T-cell (primary cell): ENCODE measurements around the gene NTM. TPM values are rescaled to one million over a fixed set of nuclear protein-coding genes. Genes with fewer than 3 reads are reported as not detected.

ENCODE experiments used
- ATAC-seq, 4 experiments: fragments of 200-7000 bp in 3 of 4; fragments of 150-1000 bp in 1 of 4; cut with Tn5 transposase; replicated peaks in 1 of 4; 1 replicate in 3 of 4; 2 replicates in 1 of 4; pipeline ENCODE4 v1.10.0; 2021; ENCODE audit warnings: moderate library complexity in 3 of 4, mild to moderate bottlenecking in 2 of 4, moderate number of reproducible peaks in 1 of 4
- CTCF ChIA-PET, 2 donors: fragments of 300-600 bp; sonication (Branson Sonifier 250); formaldehyde crosslinking; loops; one replicate each; lab custom pipeline; 2022; ENCODE audit warnings: antibody characterized with exemption in 2 of 2; lab: Charles Lee
- POLR2A ChIA-PET, 2 donors: fragments of 300-600 bp; sonication (Branson Sonifier 250); formaldehyde crosslinking; loops; one replicate each; lab custom pipeline; 2022; ENCODE audit warnings: antibody characterized with exemption in 2 of 2; lab: Charles Lee
- DNase-seq, 35 experiments: peaks; one replicate each; pipeline versions ENCODE4 v3.0.0 to v3.0.0-alpha.2; 2013 to 2023
- H3K27ac ChIP-seq: one replicate; pipeline ENCODE4 v1.5.1; 2013; ENCODE audit warnings: low read length
- H3K27me3 ChIP-seq, 2 experiments: replicated peaks in 1 of 2; 1 replicate in 1 of 2; 2 replicates in 1 of 2; pipeline versions ENCODE4 v1.6.1 to v1.7.0; 2013; ENCODE audit warnings: low read length in 1 of 2, mixed read lengths in 1 of 2; ENCODE audit not compliant: control insufficient read depth in 2 of 2, insufficient read depth in 2 of 2; ENCODE audit errors: extremely low read depth in 1 of 2
- H3K36me3 ChIP-seq, 2 donors: 1 replicate in 1 of 2; 2 replicates in 1 of 2; pipeline versions ENCODE4 v1.6.1 to v1.7.0; 2013; ENCODE audit warnings: low read length in 1 of 2; ENCODE audit not compliant: control insufficient read depth in 2 of 2, insufficient read depth in 1 of 2; ENCODE audit errors: extremely low read depth in 1 of 2
- H3K4me1 ChIP-seq, 2 experiments: 1 replicate in 1 of 2; 2 replicates in 1 of 2; pipeline versions ENCODE4 v1.6.1 to v1.7.0; 2013; ENCODE audit warnings: low read length in 2 of 2, mixed read lengths in 1 of 2; ENCODE audit not compliant: insufficient read depth in 2 of 2, control insufficient read depth in 1 of 2; ENCODE audit errors: extremely low read depth in 1 of 2
- H3K4me3 ChIP-seq, 2 donors: 1 replicate in 1 of 2; 2 replicates in 1 of 2; pipeline versions ENCODE4 v1.5.1 to v1.7.0; 2013; ENCODE audit warnings: mild to moderate bottlenecking in 2 of 2, low read length in 1 of 2, moderate library complexity in 1 of 2; ENCODE audit not compliant: control insufficient read depth in 1 of 2; ENCODE audit errors: extremely low read depth in 1 of 2
- H3K9me3 ChIP-seq: 2 replicates; pipeline ENCODE4 v1.7.0; 2013
- H3K27ac Mint-ChIP-seq, 2 donors: one replicate each; pipeline ENCODE4 v1.8.0; 2020 to 2021; ENCODE audit warnings: mild to moderate bottlenecking in 2 of 2, mixed read lengths in 2 of 2
- H3K27me3 Mint-ChIP-seq, 2 donors: one replicate each; pipeline ENCODE4 v1.8.0; 2021 to 2022; ENCODE audit warnings: mixed read lengths in 2 of 2
- H3K36me3 Mint-ChIP-seq: one replicate; pipeline ENCODE4 v1.8.0; 2021; ENCODE audit warnings: mixed read lengths
- H3K4me1 Mint-ChIP-seq, 3 donors: one replicate each; pipeline ENCODE4 v1.8.0; 2020 to 2022; ENCODE audit warnings: mixed read lengths in 3 of 3, mild to moderate bottlenecking in 1 of 3
- H3K4me3 Mint-ChIP-seq, 3 donors: one replicate each; pipeline ENCODE4 v1.8.0; 2020 to 2022; ENCODE audit warnings: mild to moderate bottlenecking in 3 of 3, mixed read lengths in 3 of 3, moderate library complexity in 3 of 3
- H3K9me3 Mint-ChIP-seq, 3 donors: one replicate each; pipeline ENCODE4 v1.8.0; 2020 to 2022; ENCODE audit warnings: mixed read lengths in 3 of 3
- WGBS: methylation state at CpG from one replicate; pipeline ENCODE4 v1.1.5; 2013; ENCODE audit warnings: missing lambda C conversion rate; ENCODE audit not compliant: insufficient coverage; 5-methylcytosine and 5-hydroxymethylcytosine counted together
- total RNA-seq, 35 experiments: library from RNA in 6 of 35; stranded (reverse) in 6 of 35; fragments of 120-200 nt in 1 of 35; gene quantifications; one replicate each; pipeline versions ENCODE4 v1.2.1 to v1.2.4 and lab custom pipeline; 2013 to 2026

Gene NTM
- total RNA-seq, 5 donors from 2014 or later (not counting 1 experiment from before 2014, with no cell fraction given), result not detected

- POLR2A ChIA-PET, result no interaction called here
- CTCF ChIA-PET, result no interaction called here
- Histone ChIP-seq H3K4me1 (no peaks in the 10 kb centered on the region), H3K9me3 (no peaks in the 10 kb centered on the region), H3K4me3 (no peak overlapping the region), H3K36me3 (no peaks in the 10 kb centered on the region), H3K27me3 (peaks cover 0 to 2% of the 10 kb centered on the region in 2 experiments), H3K27ac (no peak overlapping the region)
- ATAC-seq (no peak), DNase-seq (no peak)
- peaks cover 0 to 11% (median 7%) of the 10 kb centered on the region in 3 donors for H3K9me3 Mint-ChIP-seq
- H3K27me3 Mint-ChIP-seq, result no peaks in the 10 kb centered on the region
- H3K4me3 Mint-ChIP-seq, result no peak overlapping the region
- no CpG with 5 or more reads among the region's 5 CpGs for WGBS
- no peaks in the 10 kb centered on the region for H3K36me3 Mint-ChIP-seq
- no peak overlapping the region for H3K27ac Mint-ChIP-seq
- no peaks in the 10 kb centered on the region for H3K4me1 Mint-ChIP-seq
Observed at GRCh38 chr11:131978351-131978750, 607.9 kb downstream of the NTM start.

GRCh38 chr11:131979364-131979763 lies 608.9 kb downstream of the NTM start:
- no peak overlapping the region for H3K27ac ChIP-seq
- H3K27me3 Mint-ChIP-seq, result no peaks in the 10 kb centered on the region
- H3K27ac Mint-ChIP-seq, result no peak overlapping the region
- DNase-seq (no peak), ATAC-seq (no peak)
- WGBS, result 90% methylated on average over 2 of the region's 3 CpGs
- no peaks in the 10 kb centered on the region for H3K9me3 ChIP-seq
- peaks cover 0 to 2% of the 10 kb centered on the region in 2 experiments for H3K27me3 ChIP-seq
- H3K4me3 Mint-ChIP-seq, result no peak overlapping the region
- H3K4me3 ChIP-seq, result no peak overlapping the region
- H3K4me1 Mint-ChIP-seq, result no peaks in the 10 kb centered on the region
- ChIA-PET CTCF (no interaction called here), POLR2A (no interaction called here)
- peaks cover 7 to 15% (median 11%) of the 10 kb centered on the region in 3 donors for H3K9me3 Mint-ChIP-seq
- no peaks in the 10 kb centered on the region for H3K36me3 Mint-ChIP-seq
- no peaks in the 10 kb centered on the region for H3K4me1 ChIP-seq
- no peaks in the 10 kb centered on the region for H3K36me3 ChIP-seq

GRCh38 chr11:131980199-131980598 lies 609.8 kb downstream of the NTM start:
- Histone ChIP-seq H3K36me3 (no peaks in the 10 kb centered on the region), H3K9me3 (no peaks in the 10 kb centered on the region), H3K27me3 (peaks cover 0 to 2% of the 10 kb centered on the region in 2 experiments), H3K4me1 (no peaks in the 10 kb centered on the region), H3K27ac (no peak overlapping the region), H3K4me3 (no peak overlapping the region)
- DNase-seq (no peak), ATAC-seq (no peak)
- ChIA-PET POLR2A (no interaction called here), CTCF (no interaction called here)
- Mint-ChIP-seq H3K9me3 (peaks cover 8 to 19% (median 11%) of the 10 kb centered on the region in 3 donors), H3K36me3 (no peaks in the 10 kb centered on the region), H3K4me1 (no peaks in the 10 kb centered on the region), H3K27me3 (no peaks in the 10 kb centered on the region), H3K4me3 (no peak overlapping the region), H3K27ac (no peak overlapping the region)
- WGBS, result no CpG with 5 or more reads among the region's 3 CpGs

- H3K4me3 Mint-ChIP-seq, result no peak overlapping the region
- no peaks in the 10 kb centered on the region for H3K9me3 ChIP-seq
Observed at GRCh38 chr11:131980888-131981668, 610.7 kb downstream of the NTM start.

GRCh38 chr11:131982154-131982553 lies 611.7 kb downstream of the NTM start:
- no peak overlapping the region for H3K27ac Mint-ChIP-seq
- H3K4me1 Mint-ChIP-seq, result no peaks in the 10 kb centered on the region
- ChIA-PET CTCF (interaction anchor here in 1 of 2 donors (0.6 kb wide), 1 partner anchor 332 kb away, joined by 3 read pairs; no protein-coding TSS in a partner anchor), POLR2A (no interaction called here)
- ATAC-seq (no peak), DNase-seq (no peak)
- H3K36me3 Mint-ChIP-seq, result no peaks in the 10 kb centered on the region
- no peak overlapping the region for H3K4me3 ChIP-seq
- no peaks in the 10 kb centered on the region for H3K27me3 Mint-ChIP-seq
- H3K9me3 ChIP-seq, result no peaks in the 10 kb centered on the region
- H3K27ac ChIP-seq, result no peak overlapping the region
- H3K27me3 ChIP-seq, result peaks cover 0 to 2% of the 10 kb centered on the region in 2 experiments
- WGBS, result 29% methylated on average over 2 of the region's 3 CpGs
- no peak overlapping the region for H3K4me3 Mint-ChIP-seq
- no peaks in the 10 kb centered on the region for H3K4me1 ChIP-seq
- no peaks in the 10 kb centered on the region for H3K36me3 ChIP-seq
- H3K9me3 Mint-ChIP-seq, result peaks cover 8 to 19% (median 11%) of the 10 kb centered on the region in 3 donors

More at GRCh38 chr11:131980888-131981668, 610.7 kb downstream of the NTM start:
- H3K27ac Mint-ChIP-seq, result no peak overlapping the region
- ATAC-seq (no peak), DNase-seq (no peak)
- no peaks in the 10 kb centered on the region for H3K36me3 Mint-ChIP-seq
- Histone ChIP-seq H3K4me1 (no peaks in the 10 kb centered on the region), H3K36me3 (no peaks in the 10 kb centered on the region), H3K27me3 (peaks cover 0 to 2% of the 10 kb centered on the region in 2 experiments), H3K27ac (no peak overlapping the region), H3K4me3 (no peak overlapping the region)
- ChIA-PET CTCF (no interaction called here), POLR2A (no interaction called here)
- peaks cover 8 to 19% (median 11%) of the 10 kb centered on the region in 3 donors for H3K9me3 Mint-ChIP-seq
- WGBS, result 65% methylated on average over 3 of the region's 11 CpGs
- H3K4me1 Mint-ChIP-seq, result no peaks in the 10 kb centered on the region
- H3K27me3 Mint-ChIP-seq, result no peaks in the 10 kb centered on the region

GRCh38 chr11:131985846-131986301 lies 615.5 kb downstream of the NTM start:
- DNase-seq, result no peak
- Mint-ChIP-seq H3K4me3 (no peak overlapping the region), H3K4me1 (no peaks in the 10 kb centered on the region), H3K36me3 (no peaks in the 10 kb centered on the region), H3K9me3 (peaks cover 11 to 19% (median 13%) of the 10 kb centered on the region in 3 donors), H3K27me3 (no peaks in the 10 kb centered on the region), H3K27ac (no peak overlapping the region)
- no peaks in the 10 kb centered on the region for H3K36me3 ChIP-seq
- ChIA-PET POLR2A (no interaction called here), CTCF (no interaction called here)
- H3K27ac ChIP-seq, result no peak overlapping the region
- H3K4me3 ChIP-seq, result no peak overlapping the region
- H3K4me1 ChIP-seq, result no peaks in the 10 kb centered on the region
- H3K27me3 ChIP-seq, result no peaks in the 10 kb centered on the region
- no CpG with 5 or more reads among the region's 4 CpGs for WGBS
- no peaks in the 10 kb centered on the region for H3K9me3 ChIP-seq
- no peak for ATAC-seq
